HepG2 (cell line): Measurements from ENCODE around the gene SLC12A5. TPM values are rescaled to one million over a fixed set of nuclear protein-coding genes. Genes with fewer than 3 reads are reported as not detected.
A peak's percentile ranks its signal among the peaks of the same experiment; 100 is the strongest.

Experiments
- ATAC-seq: fragments of 200-7000 bp; cut with Tn5 transposase; 3 replicates; pipeline ENCODE4 v1.9.1; 2020; ENCODE audit warnings: mild to moderate bottlenecking, moderate library complexity
- BruUV-seq: library from RNA; stranded (reverse); fragments of 400-500 nt; replicated peaks from 2 replicates; lab custom pipeline; 2021; lab: Mats Ljungman, UMichigan
- CTCF ChIA-PET: fragments of 300-600 bp; formaldehyde crosslinking; extraction: SDS; loops from one replicate; lab custom pipeline; 2021; ENCODE audit warnings: low total read pairs, inconsistent platforms, low intra/inter-chr PET ratio; lab: Yijun Ruan, JAX
- POLR2A ChIA-PET: fragments of 350-600 bp; sonication (Branson Sonifier 250); formaldehyde crosslinking; loops from one replicate; lab custom pipeline; 2020; ENCODE audit warnings: antibody characterized with exemption, inconsistent platforms; lab: Yijun Ruan, JAX
- DNase-seq: peaks from one replicate; pipeline ENCODE4 v3.0.0-alpha.2; 2015; ENCODE audit warnings: low spot score
- FAIRE-seq: peaks from 3 replicates; lab custom pipeline; 2011; peaks lifted over from hg19 to GRCh38; lab: Jason Lieb, UNC
- H2AFZ ChIP-seq: one replicate; pipeline ENCODE4 v1.6.1; 2011; ENCODE audit warnings: low read length, inconsistent platforms
- H3K27ac ChIP-seq: fragments of 300-600 bp; 3 replicates; pipeline ENCODE4 v1.8.0; 2011; ENCODE audit warnings: mixed run types, mild to moderate bottlenecking, mixed read lengths, low read length, inconsistent platforms; ENCODE audit not compliant: insufficient read depth; ENCODE audit errors: extremely low read length
- H3K27me3 ChIP-seq, 2 experiments: fragments of 200-600 bp in 1 of 2; 2 replicates in 1 of 2; 3 replicates in 1 of 2; pipeline versions ENCODE4 v1.6.0 to v1.8.0; 2011; ENCODE audit warnings: low read length in 2 of 2, mild to moderate bottlenecking in 2 of 2, moderate library complexity in 2 of 2, inconsistent platforms in 1 of 2; ENCODE audit not compliant: insufficient read depth in 2 of 2, control insufficient read depth in 1 of 2
- H3K36me3 ChIP-seq, 2 experiments: fragments of 200-600 bp in 1 of 2; replicated peaks in 1 of 2; 2 replicates in 1 of 2; 3 replicates in 1 of 2; pipeline versions ENCODE4 v1.5.1 to v1.8.0; 2011; ENCODE audit warnings: low read length in 2 of 2, inconsistent platforms in 1 of 2; ENCODE audit not compliant: insufficient read depth in 2 of 2, control insufficient read depth in 1 of 2
- H3K4me1 ChIP-seq: 2 replicates; pipeline ENCODE4 v1.5.1; 2012; ENCODE audit warnings: low read length, inconsistent platforms; ENCODE audit not compliant: insufficient read depth
- H3K4me2 ChIP-seq: 2 replicates; pipeline ENCODE4 v1.6.0; 2011; ENCODE audit warnings: low read depth, low read length, inconsistent platforms
- H3K4me3 ChIP-seq, 3 experiments: fragments of 200-600 bp in 1 of 3; sonication (generic), shearing (Covaris generic) in 1 of 3; replicated peaks in 1 of 3; 2 replicates each; pipeline ENCODE4 v1.5.1; 2011 to 2016; ENCODE audit warnings: low read length in 3 of 3, inconsistent platforms in 2 of 3, low read depth in 2 of 3, mild to moderate bottlenecking in 2 of 3, control low read depth in 1 of 3, mixed read lengths in 1 of 3; ENCODE audit not compliant: insufficient read depth in 1 of 3
- H3K79me2 ChIP-seq: one replicate; pipeline ENCODE4 v1.6.1; 2011; ENCODE audit warnings: low read length, inconsistent platforms; ENCODE audit not compliant: insufficient read depth
- H3K9ac ChIP-seq: 2 replicates; pipeline ENCODE4 v1.6.0; 2011; ENCODE audit warnings: mild to moderate bottlenecking, low read depth, low read length, inconsistent platforms; ENCODE audit not compliant: insufficient read depth
- H3K9me3 ChIP-seq: 2 replicates; pipeline ENCODE4 v1.5.1; 2012; ENCODE audit warnings: mild to moderate bottlenecking, low read length
- H4K20me1 ChIP-seq: 2 replicates; pipeline ENCODE4 v1.6.0; 2011; ENCODE audit warnings: inconsistent platforms, mild to moderate bottlenecking, low read length, moderate library complexity; ENCODE audit not compliant: insufficient read depth
- BCL6 ChIP-seq: IDR thresholded peaks from 2 replicates; pipeline ENCODE4 v1.6.1; 2016; ENCODE audit warnings: missing genetic modification reagents, missing compliant biosample characterization
- GFI1 ChIP-seq: sonication (generic); formaldehyde crosslinking; IDR thresholded peaks from 2 replicates; pipeline ENCODE4 v1.5.0; 2020; ENCODE audit warnings: missing genetic modification reagents, mild to moderate bottlenecking, borderline replicate concordance
- KLF11 ChIP-seq: IDR thresholded peaks from 2 replicates; pipeline ENCODE4 v1.6.1; 2016; ENCODE audit warnings: missing compliant biosample characterization
- NR2F2 ChIP-seq: IDR thresholded peaks from 2 replicates; pipeline ENCODE4 v1.6.1; 2012; ENCODE audit warnings: low read depth, inconsistent platforms, borderline replicate concordance
- POLR2A ChIP-seq, 2 experiments: IDR thresholded peaks; 2 replicates each; pipeline ENCODE4 v1.6.1; 2011; ENCODE audit warnings: low read depth in 2 of 2, low read length in 2 of 2, mild to moderate bottlenecking in 1 of 2, moderate library complexity in 1 of 2; ENCODE audit not compliant: insufficient read depth in 1 of 2
- SAP130 ChIP-seq: IDR thresholded peaks from 2 replicates; pipeline ENCODE4 v1.6.1; 2016; ENCODE audit warnings: low read depth
- TEF ChIP-seq: sonication (generic); formaldehyde crosslinking; IDR thresholded peaks from 2 replicates; pipeline ENCODE4 v1.5.0; 2020; ENCODE audit warnings: missing genetic modification reagents
- ZNF30 ChIP-seq: sonication (generic); formaldehyde crosslinking; IDR thresholded peaks from 2 replicates; pipeline ENCODE4 v1.5.0; 2020; ENCODE audit warnings: mild to moderate bottlenecking, missing genetic modification reagents
- ZNF33A ChIP-seq: sonication (generic); formaldehyde crosslinking; IDR thresholded peaks from 2 replicates; pipeline ENCODE4 v1.5.1; 2020; ENCODE audit warnings: missing genetic modification reagents, mild to moderate bottlenecking, moderate library complexity, borderline replicate concordance
- ZNF569 ChIP-seq: sonication (generic); formaldehyde crosslinking; IDR thresholded peaks from 2 replicates; pipeline ENCODE4 v1.5.0; 2020; ENCODE audit warnings: mild to moderate bottlenecking, missing genetic modification reagents, moderate library complexity, borderline replicate concordance
- ZNF672 ChIP-seq: sonication (generic); formaldehyde crosslinking; IDR thresholded peaks from 2 replicates; pipeline ENCODE4 v1.8.1; 2022; ENCODE audit warnings: missing genetic modification reagents
- WGBS: methylation state at CpG from one replicate; pipeline ENCODE4 v1.1.6; 2017; ENCODE audit warnings: low lambda C conversion rate; 5-methylcytosine and 5-hydroxymethylcytosine counted together
- in situ Hi-C: cut with HindIII; loops from 2 replicates; pipeline ENCODE4 v1.10.0; 2017; ENCODE audit warnings: low pct_unique_long_range_greater_than_20kb; ENCODE audit not compliant: extremely low pct_ligation_motif_present
- intact Hi-C: fragments of 100-400 bp; cut with micrococcal nuclease; formaldehyde crosslinking; loops from one replicate; pipeline ENCODE4 v1.10.0; 2022; ENCODE audit not compliant: unreplicated experiment
- polyA plus RNA-seq, 8 experiments: library from polyadenylated mRNA; depleted of rRNA in 3 of 8; stranded (reverse) in 7 of 8; unstranded in 1 of 8; fragments of >200 nt; fragmentation: Illumina TruSeq in 4 of 8; extraction: Trizol in 4 of 8; gene quantifications; 2 replicates each; pipeline versions ENCODE4 v1.2.1 to v1.2.3, GENCODE V29; 2011 to 2016; ENCODE audit warnings: low read depth in 4 of 8, missing spikeins in 1 of 8, mixed read lengths in 1 of 8; ENCODE audit not compliant: insufficient read depth in 1 of 8
- total RNA-seq, 5 experiments: library from RNA; depleted of rRNA; stranded (reverse); fragments of >200 nt; fragmentation: Illumina TruSeq; extraction: Trizol; gene quantifications; 2 replicates each; pipeline ENCODE4 v1.2.3, GENCODE V29; 2016; ENCODE audit warnings: low read depth in 1 of 5
- TF ChIP-seq, protein P1 (sequence below): sonication (generic); formaldehyde crosslinking; IDR thresholded peaks from 2 replicates; pipeline ENCODE4 v1.5.0; 2020; ENCODE audit warnings: missing genetic modification reagents
- TF ChIP-seq, protein P2 (sequence below): sonication (generic); formaldehyde crosslinking; IDR thresholded peaks from 2 replicates; pipeline ENCODE4 v1.4.0; 2020; ENCODE audit warnings: low read depth, mild to moderate bottlenecking, missing genetic modification reagents
- TF ChIP-seq, protein P3 (sequence below): sonication (generic); formaldehyde crosslinking; IDR thresholded peaks from 2 replicates; pipeline ENCODE4 v1.9.0; 2021; ENCODE audit warnings: missing genetic modification reagents, mild to moderate bottlenecking, borderline replicate concordance

The SLC12A5 gene
- total and polyA plus RNA-seq, 2 of the 13 experiments (the other 11 are each of a cell fraction or from before 2014, with no cell fraction given): 4.3 to 5.4 TPM

GRCh38 chr20:46088409-46089166 is 59.6 kb downstream of the SLC12A5 start:
- ChIA-PET CTCF (interaction anchor here (1.3 to 4.9 kb wide), 2 partner anchors 74 to 101 kb away, joined by 3 to 27 read pairs; no protein-coding TSS in a partner anchor), POLR2A (interaction anchor here (1.0 to 1.8 kb wide), 5 partner anchors 12 to 275 kb away, joined by 3 to 6 read pairs (median 3); no protein-coding TSS in a partner anchor)
- H3K9me3 ChIP-seq: no peaks in the 10 kb centered on the region
- H3K4me3 ChIP-seq: peak overlapping the region; percentile 70 to 98 (median 92)
- BruUV-seq: TSS peak; percentile 37
- FAIRE-seq: no peak
- H2AFZ ChIP-seq: no peak overlapping the region
- peaks cover 52% of the 10 kb centered on the region for H3K4me1 ChIP-seq
- peaks cover 58% of the 10 kb centered on the region for H4K20me1 ChIP-seq
- peak overlapping the region; percentile 92 for H3K27ac ChIP-seq
- H3K36me3 ChIP-seq: peaks cover 0 to 1% of the 10 kb centered on the region in 2 experiments; a peak in 2 of 5 replicates
- intact Hi-C loops: loop anchor here (1.0 to 5.0 kb wide), 2 partner anchors 66 to 116 kb away; partner anchors contain the start of gene ZNF335
- in situ Hi-C loops: loop anchor here (5.0 kb wide), 1 partner anchor 66 kb away; no protein-coding TSS in a partner anchor
- peak; percentile 15 for ATAC-seq
- H3K9ac ChIP-seq: peak overlapping the region; percentile 97
- peaks cover 58% of the 10 kb centered on the region for H3K79me2 ChIP-seq
- DNase-seq: peak; percentile 63
- peak overlapping the region; percentile 82 for H3K4me2 ChIP-seq
- 3% methylated on average over 22 of the region's 22 CpGs for WGBS
- H3K27me3 ChIP-seq: no peaks in the 10 kb centered on the region; a peak in 1 of 5 replicates
- TF ChIP-seq TEF (CRISPR knock-in tag) (0 out of 2 replicates have a peak, but pooled peaks have one; percentile 11), POLR2A (IDR thresholded peaks at IDR 0.05; ENCODE audit: insufficient read depth in 1 of 2, low read depth in 2 of 2, low read length in 2 of 2) (peak in 1 of 2 experiments; percentile 23; a peak in 1 of 4 replicates), ZNF30 (CRISPR knock-in tag) (0 out of 2 replicates have a peak, but pooled peaks have one; percentile 69), ZNF569 (CRISPR knock-in tag) (0 out of 2 replicates have a peak, but pooled peaks have one; percentile 13), ZNF33A (CRISPR knock-in tag) (0 out of 2 replicates have a peak, but pooled peaks have one; percentile 78), ZNF672 (CRISPR knock-in tag) (0 out of 2 replicates have a peak, but pooled peaks have one; percentile 3), GFI1 (CRISPR knock-in tag) (0 out of 2 replicates have a peak, but pooled peaks have one; percentile 15), NR2F2 (no peak), KLF11 (CRISPR knock-in tag) (no peak), SAP130 (peak; percentile 50), BCL6 (peak; percentile 69)
- TF ChIP-seq, protein P1, sequence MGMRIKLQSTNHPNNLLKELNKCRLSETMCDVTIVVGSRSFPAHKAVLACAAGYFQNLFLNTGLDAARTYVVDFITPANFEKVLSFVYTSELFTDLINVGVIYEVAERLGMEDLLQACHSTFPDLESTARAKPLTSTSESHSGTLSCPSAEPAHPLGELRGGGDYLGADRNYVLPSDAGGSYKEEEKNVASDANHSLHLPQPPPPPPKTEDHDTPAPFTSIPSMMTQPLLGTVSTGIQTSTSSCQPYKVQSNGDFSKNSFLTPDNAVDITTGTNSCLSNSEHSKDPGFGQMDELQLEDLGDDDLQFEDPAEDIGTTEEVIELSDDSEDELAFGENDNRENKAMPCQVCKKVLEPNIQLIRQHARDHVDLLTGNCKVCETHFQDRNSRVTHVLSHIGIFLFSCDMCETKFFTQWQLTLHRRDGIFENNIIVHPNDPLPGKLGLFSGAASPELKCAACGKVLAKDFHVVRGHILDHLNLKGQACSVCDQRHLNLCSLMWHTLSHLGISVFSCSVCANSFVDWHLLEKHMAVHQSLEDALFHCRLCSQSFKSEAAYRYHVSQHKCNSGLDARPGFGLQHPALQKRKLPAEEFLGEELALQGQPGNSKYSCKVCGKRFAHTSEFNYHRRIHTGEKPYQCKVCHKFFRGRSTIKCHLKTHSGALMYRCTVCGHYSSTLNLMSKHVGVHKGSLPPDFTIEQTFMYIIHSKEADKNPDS (CRISPR knock-in tag): 0 out of 2 replicates have a peak, but pooled peaks have one; percentile 26
- TF ChIP-seq, protein P2, sequence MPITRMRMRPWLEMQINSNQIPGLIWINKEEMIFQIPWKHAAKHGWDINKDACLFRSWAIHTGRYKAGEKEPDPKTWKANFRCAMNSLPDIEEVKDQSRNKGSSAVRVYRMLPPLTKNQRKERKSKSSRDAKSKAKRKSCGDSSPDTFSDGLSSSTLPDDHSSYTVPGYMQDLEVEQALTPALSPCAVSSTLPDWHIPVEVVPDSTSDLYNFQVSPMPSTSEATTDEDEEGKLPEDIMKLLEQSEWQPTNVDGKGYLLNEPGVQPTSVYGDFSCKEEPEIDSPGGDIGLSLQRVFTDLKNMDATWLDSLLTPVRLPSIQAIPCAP (CRISPR knock-in tag): no peak
- TF ChIP-seq, protein P3, sequence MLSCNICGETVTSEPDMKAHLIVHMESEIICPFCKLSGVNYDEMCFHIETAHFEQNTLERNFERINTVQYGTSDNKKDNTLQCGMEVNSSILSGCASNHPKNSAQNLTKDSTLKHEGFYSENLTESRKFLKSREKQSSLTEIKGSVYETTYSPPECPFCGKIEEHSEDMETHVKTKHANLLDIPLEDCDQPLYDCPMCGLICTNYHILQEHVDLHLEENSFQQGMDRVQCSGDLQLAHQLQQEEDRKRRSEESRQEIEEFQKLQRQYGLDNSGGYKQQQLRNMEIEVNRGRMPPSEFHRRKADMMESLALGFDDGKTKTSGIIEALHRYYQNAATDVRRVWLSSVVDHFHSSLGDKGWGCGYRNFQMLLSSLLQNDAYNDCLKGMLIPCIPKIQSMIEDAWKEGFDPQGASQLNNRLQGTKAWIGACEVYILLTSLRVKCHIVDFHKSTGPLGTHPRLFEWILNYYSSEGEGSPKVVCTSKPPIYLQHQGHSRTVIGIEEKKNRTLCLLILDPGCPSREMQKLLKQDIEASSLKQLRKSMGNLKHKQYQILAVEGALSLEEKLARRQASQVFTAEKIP: no peak
